ENCODE measurements around the gene GPATCH8. TPM values are rescaled to one million over a fixed set of nuclear protein-coding genes. Genes with fewer than 3 reads are reported as not detected.

GPATCH8 gene
- total and polyA plus RNA-seq, 2 of the 8 experiments (the other 6 are each of a cell fraction or from before 2014, with no cell fraction given): 20.5 to 58.1 TPM

- no peaks in the 10 kb centered on the region; a peak in 1 of 7 replicates for H3K4me1 ChIP-seq (replicated peaks in 1 of 4; ENCODE audit: control insufficient read depth in 3 of 4, insufficient read depth in 4 of 4, low read length in 3 of 4)
- H3K23ac ChIP-seq (ENCODE audit: insufficient read length): no peak overlapping the region
- no peak overlapping the region for H3K4me3 ChIP-seq (ENCODE audit: extremely low read depth in 1 of 4, insufficient read depth in 2 of 4, low read depth in 3 of 4, low read length in 4 of 4)
- H3K79me2 ChIP-seq (ENCODE audit: control insufficient read depth in 1 of 2, insufficient read depth in 2 of 2, low read length in 2 of 2): peaks cover 0 to 78% of the 10 kb centered on the region in 2 experiments; a peak in 2 of 4 replicates
- H3K27ac ChIP-seq (ENCODE audit: low read depth, low read length): no peak overlapping the region
- H3K18ac ChIP-seq (ENCODE audit: extremely low read depth, low read length): no peak overlapping the region
- H4K8ac ChIP-seq (ENCODE audit: extremely low read depth, insufficient read depth, low read length): no peak overlapping the region
- no peak overlapping the region for H2BK120ac ChIP-seq (replicated peaks; ENCODE audit: low read depth, low read length)
- no peaks in the 10 kb centered on the region; the same call in 1 of the 2 replicates for H3K79me1 ChIP-seq (ENCODE audit: low read depth, low read length)
- POLR2A ChIA-PET (ENCODE audit: partially characterized antibody): interaction anchor here (1.0 to 1.7 kb wide), 3 partner anchors 15 to 41 kb away, joined by 3 to 5 read pairs (median 3); no protein-coding TSS in a partner anchor
- DNase-seq (ENCODE audit: low read depth in 1 of 2, low spot score in 2 of 2): no peak
- no peak overlapping the region for H3K14ac ChIP-seq (ENCODE audit: insufficient read length)
- no peak overlapping the region for H2BK12ac ChIP-seq (ENCODE audit: low read depth, low read length)
- H2BK20ac ChIP-seq (ENCODE audit: low read length): no peak overlapping the region
- peaks cover 0 to 14% (median 2%) of the 10 kb centered on the region in 4 experiments; a peak in 3 of 8 replicates for H3K36me3 ChIP-seq (ENCODE audit: control insufficient read depth in 2 of 4, insufficient read depth in 4 of 4, low read length in 3 of 4)
- H3K9ac ChIP-seq (replicated peaks in 1 of 4; ENCODE audit: extremely low read depth in 1 of 4, low read depth in 3 of 4, low read length in 3 of 4): no peak overlapping the region
- no peaks in the 10 kb centered on the region for H3K27me3 ChIP-seq (replicated peaks in 1 of 4; ENCODE audit: control insufficient read depth in 3 of 4, extremely low read depth in 1 of 4, insufficient read depth in 3 of 4, low read length in 3 of 4)
- H4K5ac ChIP-seq (ENCODE audit: insufficient read length, low read depth, low read length): no peak overlapping the region
- H3K23me2 ChIP-seq (ENCODE audit: low read depth, low read length): no peaks in the 10 kb centered on the region
- CTCF ChIA-PET (ENCODE audit: partially characterized antibody): interaction anchor here (0.8 to 1.5 kb wide), 3 partner anchors 15 to 54 kb away, joined by 3 to 4 read pairs (median 3); no protein-coding TSS in a partner anchor
- 94% methylated on average over 2 of the region's 2 CpGs; no CpG with 5 or more reads in 1 of the 2 experiments for WGBS, 2 experiments (ENCODE audit: extremely low coverage in 1 of 2, insufficient coverage in 1 of 2, insufficient read length in 1 of 2, insufficient replicate concordance in 2 of 2, low coverage in 1 of 2, low lambda C conversion rate in 2 of 2, missing lambda C conversion rate in 1 of 2)
- no peak overlapping the region for H3K4me2 ChIP-seq (ENCODE audit: insufficient read depth in 1 of 2, low read depth in 2 of 2, low read length in 2 of 2)
- H2BK15ac ChIP-seq (ENCODE audit: low read length): no peak overlapping the region
- H4K20me1 ChIP-seq (replicated peaks in 1 of 2; ENCODE audit: control insufficient read depth in 1 of 2, insufficient read depth in 2 of 2, low read length in 2 of 2): peaks cover 4 to 5% of the 10 kb centered on the region in 2 experiments
- no peak overlapping the region for H3K4ac ChIP-seq (replicated peaks; ENCODE audit: insufficient read length, low read depth, low read length)
- H2AFZ ChIP-seq (ENCODE audit: low read length): no peak overlapping the region
- no peak for FAIRE-seq
- no peak overlapping the region for H2AK5ac ChIP-seq (ENCODE audit: low read depth, low read length)
- H3K56ac ChIP-seq (replicated peaks; ENCODE audit: insufficient read length, low read depth, low read length): no peak overlapping the region
- H4K91ac ChIP-seq (replicated peaks; ENCODE audit: insufficient read length, low read length): no peak overlapping the region
- H3K9me3 ChIP-seq (ENCODE audit: insufficient read depth in 2 of 2, low read depth in 1 of 2, low read length in 1 of 2): no peaks in the 10 kb centered on the region
- H2BK5ac ChIP-seq (ENCODE audit: low read depth, low read length): no peak overlapping the region
- no peak for TF ChIP-seq CTCF (IDR thresholded peaks at IDR 0.05; ENCODE audit: control extremely low read depth in 1 of 3, insufficient read depth in 1 of 3, low read depth in 1 of 3, low read length in 3 of 3)
- TF ChIP-seq ATF3 (IDR thresholded peaks at IDR 0.05; ENCODE audit: insufficient read depth, low read depth, low read length): no peak
- TF ChIP-seq GTF2F1 (IDR thresholded peaks at IDR 0.05; ENCODE audit: borderline replicate concordance, low read depth, low read length): no peak
- TF ChIP-seq FOSL1 (IDR thresholded peaks at IDR 0.05; ENCODE audit: insufficient read depth, low read depth, low read length): no peak
- TF ChIP-seq CREB1 (IDR thresholded peaks at IDR 0.05): no peak
- TF ChIP-seq TEAD4 (IDR thresholded peaks at IDR 0.05; ENCODE audit: low read depth, low read length): no peak
- no peak for TF ChIP-seq EGR1 (IDR thresholded peaks at IDR 0.05; ENCODE audit: borderline replicate concordance, low read depth, low read length)
- TF ChIP-seq SIN3A (conservative IDR thresholded peaks at IDR 0.05 in 1 of 2, IDR thresholded peaks at IDR 0.05 in 1 of 2; ENCODE audit: low read depth in 1 of 2, low read length in 2 of 2): no peak
- TF ChIP-seq POLR2AphosphoS5 (IDR thresholded peaks at IDR 0.05; ENCODE audit: low read depth, low read length): no peak
- TF ChIP-seq POU5F1 (IDR thresholded peaks at IDR 0.05; ENCODE audit: low read depth, low read length): no peak
- no peak for TF ChIP-seq TAF1 (IDR thresholded peaks at IDR 0.05; ENCODE audit: low read depth, low read length)
These were observed 33.5 kb downstream of the GPATCH8 start for GRCh38 chr17:44469676-44470075.

All from H1 (cell line).